A549 (cell line): ENCODE results near the gene ACP5. TPM values are rescaled to one million over a fixed set of nuclear protein-coding genes. Genes with fewer than 3 reads are reported as not detected.
"Not testable (repeated sequence)": the region's sequence is repeated elsewhere in the genome, so short reads cannot be mapped to it uniquely, and the experiment has no call there.

Experiments used
- ATAC-seq, 2 experiments: fragments of 200-7000 bp in 1 of 2; fragments of >200 bp in 1 of 2; cut with Nextera tagmentation in 1 of 2; cut with Tn5 transposase in 1 of 2; 3 replicates each; pipeline versions ENCODE4 v1.8.0 to v1.9.1; 2018 to 2020; ENCODE audit warnings: mild to moderate bottlenecking in 1 of 2, moderate library complexity in 1 of 2
- CTCF ChIA-PET: fragments of 300-600 bp; sonication (Branson Sonifier 250); formaldehyde crosslinking; extraction: SDS; loops from one replicate; lab custom pipeline; 2021; ENCODE audit warnings: antibody characterized with exemption, inconsistent platforms; lab: Yijun Ruan, JAX
- POLR2A ChIA-PET: fragments of 350-600 bp; formaldehyde crosslinking; extraction: SDS; loops from one replicate; lab custom pipeline; 2021; ENCODE audit warnings: antibody characterized with exemption, inconsistent platforms; lab: Yijun Ruan, JAX
- DNase-seq, 2 experiments: peaks; one replicate each; pipeline versions ENCODE4 v3.0.0 to v3.0.0-alpha.2; 2011 to 2016; ENCODE audit warnings: low read depth in 1 of 2, low spot score in 1 of 2
- FAIRE-seq: peaks from 2 replicates; lab custom pipeline; 2011; peaks lifted over from hg19 to GRCh38; lab: Jason Lieb, UNC
- H3K27ac ChIP-seq, 2 experiments: fragments of >200 bp; sonication (Bioruptor Twin); formaldehyde crosslinking; 3 replicates each; pipeline ENCODE4 v1.5.1; 2016 to 2017
- H3K4me1 ChIP-seq: fragments of >200 bp; sonication (Bioruptor Twin); formaldehyde crosslinking; 3 replicates; pipeline ENCODE4 v1.6.1; 2016
- H3K4me2 ChIP-seq: fragments of >200 bp; sonication (Bioruptor Twin); formaldehyde crosslinking; 3 replicates; pipeline ENCODE4 v1.6.1; 2016
- H3K4me3 ChIP-seq: fragments of >200 bp; sonication (Bioruptor Twin); formaldehyde crosslinking; 3 replicates; pipeline ENCODE4 v1.5.1; 2016
- H3K9me3 ChIP-seq: fragments of >200 bp; sonication (Bioruptor Twin); formaldehyde crosslinking; 3 replicates; pipeline ENCODE4 v1.6.1; 2016
- CEBPB ChIP-seq, 2 experiments: fragments of >200 bp in 1 of 2; sonication (Bioruptor Twin) in 1 of 2; formaldehyde crosslinking in 1 of 2; IDR thresholded peaks; 2 replicates each; pipeline ENCODE4 v1.6.1; 2012 to 2016
- CHD2 ChIP-seq: fragments of 150-350 bp; IDR thresholded peaks from 2 replicates; pipeline ENCODE4 v1.6.1; 2014; ENCODE audit warnings: low read length; ENCODE audit not compliant: partially characterized antibody
- CHD4 ChIP-seq: fragments of 200-600 bp; sonication (generic); IDR thresholded peaks from 2 replicates; pipeline ENCODE4 v1.6.1; 2016; ENCODE audit warnings: antibody characterized with exemption, mild to moderate bottlenecking, borderline replicate concordance
- EHMT2 ChIP-seq: fragments of 200-600 bp; sonication (generic); IDR thresholded peaks from 2 replicates; pipeline ENCODE4 v1.6.1; 2016; ENCODE audit warnings: antibody characterized with exemption, low read depth, mild to moderate bottlenecking, moderate library complexity
- EP300 ChIP-seq, 2 experiments: fragments of >200 bp; sonication (Bioruptor Twin); formaldehyde crosslinking; IDR thresholded peaks; 2 replicates in 1 of 2; 3 replicates in 1 of 2; pipeline ENCODE4 v1.6.1; 2016 to 2017
- FOSL2 ChIP-seq, 2 experiments: fragments of 450-650 bp in 1 of 2; fragments of >200 bp in 1 of 2; sonication (Bioruptor Twin) in 1 of 2; formaldehyde crosslinking; IDR thresholded peaks; 2 replicates each; pipeline versions ENCODE4 v1.5.0 to v1.6.1; 2016 to 2020; ENCODE audit warnings: mild to moderate bottlenecking in 1 of 2, moderate library complexity in 1 of 2
- HOXB5 ChIP-seq: fragments of 250-450 bp; sonication (Bioruptor Pico); IDR thresholded peaks from 2 replicates; pipeline ENCODE4 v1.5.0; 2020; ENCODE audit warnings: mild to moderate bottlenecking, moderate library complexity
- JUN ChIP-seq, 2 experiments: fragments of >200 bp; sonication (Bioruptor Twin); formaldehyde crosslinking; IDR thresholded peaks; 2 replicates in 1 of 2; 3 replicates in 1 of 2; pipeline ENCODE4 v1.6.1; 2016 to 2017
- JUNB ChIP-seq: fragments of >200 bp; sonication (Bioruptor Twin); formaldehyde crosslinking; IDR thresholded peaks from 2 replicates; pipeline ENCODE4 v1.6.1; 2016
- MAFK ChIP-seq: fragments of 450-650 bp; IDR thresholded peaks from 2 replicates; pipeline ENCODE4 v1.6.1; 2014; ENCODE audit not compliant: partially characterized antibody
- MAZ ChIP-seq: fragments of 150-350 bp; IDR thresholded peaks from 2 replicates; pipeline ENCODE4 v1.6.1; 2014; ENCODE audit warnings: antibody characterized with exemption, low read depth, low read length, borderline replicate concordance
- MYC ChIP-seq: IDR thresholded peaks from 2 replicates; pipeline ENCODE4 v1.6.1; 2012; ENCODE audit warnings: mild to moderate bottlenecking, inconsistent platforms, low read length, improper control_type of control experiment, borderline replicate concordance
- NFE2L2 ChIP-seq: fragments of 150-350 bp; conservative IDR thresholded peaks from 2 replicates; pipeline ENCODE4 v1.6.1; 2014; ENCODE audit warnings: low read length
- ZSCAN20 ChIP-seq: fragments of 250-450 bp; sonication (Bioruptor Pico); IDR thresholded peaks from 2 replicates; pipeline ENCODE4 v1.8.0; 2022; ENCODE audit warnings: mild to moderate bottlenecking, moderate library complexity
- WGBS: methylation state at CpG from one replicate; pipeline ENCODE4 v1.1.6; 2017; ENCODE audit errors: missing lambda C conversion rate; 5-methylcytosine and 5-hydroxymethylcytosine counted together
- polyA plus RNA-seq, 4 experiments: library from polyadenylated mRNA; depleted of rRNA in 3 of 4; stranded (reverse); fragments of >200 nt; fragmentation: RNase III in 1 of 4; extraction: RNeasy Plus Mini Kit Qiagen cat#74134 plus additional on column Dnase treatment in 1 of 4; gene quantifications; 2 replicates in 3 of 4; 3 replicates in 1 of 4; pipeline ENCODE4 v1.2.3, GENCODE V29; 2011 to 2017
- TF ChIP-seq, protein P1 (sequence below): fragments of 250-450 bp; sonication (Bioruptor Pico); IDR thresholded peaks from 2 replicates; pipeline ENCODE4 v1.5.0; 2020; ENCODE audit warnings: low read depth, mild to moderate bottlenecking, moderate library complexity
- TF ChIP-seq, protein P2 (sequence below): IDR thresholded peaks from 2 replicates; pipeline ENCODE4 v1.6.1; 2012
- TF ChIP-seq, protein P3 (sequence below): fragments of 200-600 bp; sonication (generic); IDR thresholded peaks from 2 replicates; pipeline ENCODE4 v1.6.1; 2016; ENCODE audit warnings: antibody characterized with exemption, mild to moderate bottlenecking, moderate library complexity
- TF ChIP-seq, protein P4 (sequence below): fragments of >200 bp; sonication (Bioruptor Twin); formaldehyde crosslinking; IDR thresholded peaks from 3 replicates; pipeline ENCODE4 v1.6.1; 2016
- TF ChIP-seq, protein P5 (sequence below): fragments of >200 bp; sonication (Bioruptor Twin); formaldehyde crosslinking; IDR thresholded peaks from 3 replicates; pipeline ENCODE4 v1.5.1; 2016

ACP5 gene
- polyA plus RNA-seq, 2 of the 4 experiments (the other 2 are of a cell fraction): 0.05 TPM; not detected in 1

DNA sequence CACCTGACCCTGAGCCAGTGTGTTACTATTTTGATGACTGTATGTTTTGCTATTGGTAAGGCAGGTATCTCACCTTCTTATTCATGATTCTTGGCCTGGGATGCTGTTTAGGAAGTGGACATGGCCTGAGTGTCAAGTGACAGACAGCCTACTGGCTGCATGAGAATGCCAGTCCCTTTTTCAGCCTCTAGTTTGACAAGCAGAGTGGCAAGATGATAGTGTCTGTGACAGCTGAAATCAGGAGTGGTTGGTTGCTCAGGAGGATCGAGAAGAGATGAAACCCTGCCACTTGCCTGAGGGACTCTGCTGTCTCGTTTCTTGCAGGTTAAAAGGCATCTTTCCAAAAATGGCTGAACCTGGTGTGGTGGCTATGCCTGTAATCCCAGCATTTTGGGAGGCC is 11.3 kb downstream of the ACP5 start:
- no peak for FAIRE-seq
- Histone ChIP-seq H3K4me3 (no peak overlapping the region), H3K27ac (no peak overlapping the region), H3K4me2 (no peak overlapping the region), H3K9me3 (no peaks in the 10 kb centered on the region), H3K4me1 (no peaks in the 10 kb centered on the region)
- ChIA-PET POLR2A (no interaction called here), CTCF (interaction anchor here (0.7 kb wide), 1 partner anchor 12 kb away, joined by 5 read pairs; no protein-coding TSS in a partner anchor)
- no peak for TF ChIP-seq CHD2
- TF ChIP-seq, protein P1, sequence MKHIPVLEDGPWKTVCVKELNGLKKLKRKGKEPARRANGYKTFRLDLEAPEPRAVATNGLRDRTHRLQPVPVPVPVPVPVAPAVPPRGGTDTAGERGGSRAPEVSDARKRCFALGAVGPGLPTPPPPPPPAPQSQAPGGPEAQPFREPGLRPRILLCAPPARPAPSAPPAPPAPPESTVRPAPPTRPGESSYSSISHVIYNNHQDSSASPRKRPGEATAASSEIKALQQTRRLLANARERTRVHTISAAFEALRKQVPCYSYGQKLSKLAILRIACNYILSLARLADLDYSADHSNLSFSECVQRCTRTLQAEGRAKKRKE (CRISPR knock-in tag): no peak
- TF ChIP-seq EP300 (IDR thresholded peaks at IDR 0.05): no peak
- TF ChIP-seq MAFK: no peak
- TF ChIP-seq, protein P2, sequence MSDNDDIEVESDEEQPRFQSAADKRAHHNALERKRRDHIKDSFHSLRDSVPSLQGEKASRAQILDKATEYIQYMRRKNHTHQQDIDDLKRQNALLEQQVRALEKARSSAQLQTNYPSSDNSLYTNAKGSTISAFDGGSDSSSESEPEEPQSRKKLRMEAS: no peak
- TF ChIP-seq, protein P3, sequence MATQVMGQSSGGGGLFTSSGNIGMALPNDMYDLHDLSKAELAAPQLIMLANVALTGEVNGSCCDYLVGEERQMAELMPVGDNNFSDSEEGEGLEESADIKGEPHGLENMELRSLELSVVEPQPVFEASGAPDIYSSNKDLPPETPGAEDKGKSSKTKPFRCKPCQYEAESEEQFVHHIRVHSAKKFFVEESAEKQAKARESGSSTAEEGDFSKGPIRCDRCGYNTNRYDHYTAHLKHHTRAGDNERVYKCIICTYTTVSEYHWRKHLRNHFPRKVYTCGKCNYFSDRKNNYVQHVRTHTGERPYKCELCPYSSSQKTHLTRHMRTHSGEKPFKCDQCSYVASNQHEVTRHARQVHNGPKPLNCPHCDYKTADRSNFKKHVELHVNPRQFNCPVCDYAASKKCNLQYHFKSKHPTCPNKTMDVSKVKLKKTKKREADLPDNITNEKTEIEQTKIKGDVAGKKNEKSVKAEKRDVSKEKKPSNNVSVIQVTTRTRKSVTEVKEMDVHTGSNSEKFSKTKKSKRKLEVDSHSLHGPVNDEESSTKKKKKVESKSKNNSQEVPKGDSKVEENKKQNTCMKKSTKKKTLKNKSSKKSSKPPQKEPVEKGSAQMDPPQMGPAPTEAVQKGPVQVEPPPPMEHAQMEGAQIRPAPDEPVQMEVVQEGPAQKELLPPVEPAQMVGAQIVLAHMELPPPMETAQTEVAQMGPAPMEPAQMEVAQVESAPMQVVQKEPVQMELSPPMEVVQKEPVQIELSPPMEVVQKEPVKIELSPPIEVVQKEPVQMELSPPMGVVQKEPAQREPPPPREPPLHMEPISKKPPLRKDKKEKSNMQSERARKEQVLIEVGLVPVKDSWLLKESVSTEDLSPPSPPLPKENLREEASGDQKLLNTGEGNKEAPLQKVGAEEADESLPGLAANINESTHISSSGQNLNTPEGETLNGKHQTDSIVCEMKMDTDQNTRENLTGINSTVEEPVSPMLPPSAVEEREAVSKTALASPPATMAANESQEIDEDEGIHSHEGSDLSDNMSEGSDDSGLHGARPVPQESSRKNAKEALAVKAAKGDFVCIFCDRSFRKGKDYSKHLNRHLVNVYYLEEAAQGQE: no peak
- no peak for TF ChIP-seq JUN (IDR thresholded peaks at IDR 0.05)
- no peak for TF ChIP-seq EHMT2
- TF ChIP-seq FOSL2 (IDR thresholded peaks at IDR 0.05): no peak
- TF ChIP-seq FOSL2 (CRISPR knock-in tag; IDR thresholded peaks at IDR 0.05): no peak
- TF ChIP-seq HOXB5 (CRISPR knock-in tag): no peak
- no peak for TF ChIP-seq NFE2L2
- no peak for TF ChIP-seq JUNB
- no peak for ATAC-seq
- whole genome bisulfite sequencing: 92% methylated on average over 2 of the region's 2 CpGs
- DNase-seq: no peak

DNA sequence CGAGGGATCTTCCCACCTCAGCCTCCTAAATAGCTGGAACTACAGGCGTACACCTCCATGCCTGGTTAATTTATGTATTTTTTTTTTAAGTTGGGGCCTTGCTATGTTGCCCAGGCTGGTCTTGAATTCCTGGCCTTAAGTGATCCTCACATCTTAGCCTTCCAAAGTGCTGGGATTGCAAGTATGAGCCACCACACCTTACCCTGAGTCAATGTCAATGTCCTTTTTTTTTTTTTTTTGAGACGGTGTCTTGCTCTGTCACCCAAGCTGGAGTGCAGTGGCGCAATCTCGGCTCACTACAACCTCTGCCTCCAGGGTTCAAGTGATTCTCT is 11.8 kb downstream of the ACP5 start:
- H3K4me2 ChIP-seq, H3K9me3 ChIP-seq, FAIRE-seq, H3K4me1 ChIP-seq, H3K4me3 ChIP-seq, POLR2A ChIA-PET, DNase-seq, H3K27ac ChIP-seq, ATAC-seq: not testable (repeated sequence)
- WGBS: 88% methylated on average over 5 of the region's 5 CpGs
- CTCF ChIA-PET: interaction anchor here (0.6 to 0.7 kb wide), 2 partner anchors 11 to 184 kb away, joined by 3 to 5 read pairs; no protein-coding TSS in a partner anchor

DNA sequence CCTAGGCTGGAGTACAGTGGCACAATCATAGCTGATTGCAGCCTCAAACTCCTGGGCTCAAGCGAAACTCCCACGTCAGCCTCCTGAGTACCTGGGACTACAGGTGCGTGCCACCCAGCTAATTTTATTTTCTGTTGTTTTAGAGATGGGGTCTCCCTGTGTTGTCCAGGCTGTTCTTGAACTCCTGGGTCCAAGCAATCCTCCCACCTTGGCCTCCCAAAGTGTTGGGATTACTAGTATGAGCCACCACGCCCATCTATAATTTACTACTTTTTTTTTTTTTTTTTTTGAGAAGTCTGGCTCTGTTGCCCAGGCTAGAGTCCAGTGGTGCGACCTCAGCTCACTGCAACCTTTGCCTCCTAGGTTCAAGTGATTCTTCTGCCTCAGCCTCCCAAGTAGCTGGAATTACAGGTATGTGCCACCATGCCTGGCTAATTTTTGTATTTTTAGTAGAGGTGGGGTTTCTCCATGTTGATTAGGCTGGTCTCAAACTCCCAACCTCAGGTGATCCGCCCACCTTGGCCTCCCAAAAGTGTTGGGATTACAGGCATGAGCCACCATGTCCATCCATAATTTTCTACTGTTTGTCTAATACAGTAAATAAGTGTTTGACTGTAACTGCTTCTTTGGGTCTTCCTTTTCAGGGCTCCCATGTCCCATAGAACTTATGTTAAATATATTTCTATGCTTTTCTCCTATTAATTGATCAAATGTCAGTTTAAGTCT is 13.2 kb downstream of the ACP5 start:
- H3K4me1 ChIP-seq, H3K27ac ChIP-seq, FAIRE-seq, H3K9me3 ChIP-seq, POLR2A ChIA-PET, DNase-seq, CTCF ChIA-PET, H3K4me2 ChIP-seq, ATAC-seq, H3K4me3 ChIP-seq: not testable (repeated sequence)
- WGBS: 94% methylated on average over 6 of the region's 6 CpGs

DNA sequence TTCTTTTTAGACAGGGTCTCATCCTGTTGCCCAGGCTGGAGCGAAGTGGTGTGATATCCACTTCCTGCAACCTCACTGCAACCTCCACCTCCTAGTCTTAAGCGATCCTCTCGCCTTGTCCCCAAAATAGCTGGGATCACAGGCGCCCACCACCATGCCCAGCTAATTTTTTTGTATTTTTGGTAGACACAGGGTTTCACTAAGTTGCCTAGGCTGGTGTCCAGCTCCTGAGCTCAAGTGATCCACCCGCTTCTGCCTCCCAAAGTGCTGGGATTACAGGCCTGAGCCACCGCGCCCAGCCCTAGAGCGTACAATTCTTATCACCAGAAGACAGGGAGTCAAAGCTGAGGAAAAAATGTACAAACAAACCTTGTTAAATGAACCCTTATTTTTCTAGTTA is 13.9 kb downstream of the ACP5 start:
- Histone ChIP-seq H3K9me3 (no peaks in the 10 kb centered on the region), H3K4me3 (no peak overlapping the region), H3K4me1 (peaks cover 3% of the 10 kb centered on the region; the same call in 1 of the 3 replicates), H3K4me2 (no peak overlapping the region), H3K27ac (no peak overlapping the region)
- 93% methylated on average over 8 of the region's 8 CpGs for WGBS
- CTCF ChIA-PET: no interaction called here
- ATAC-seq: no peak
- POLR2A ChIA-PET: no interaction called here
- no peak for FAIRE-seq
- no peak for DNase-seq
- no peak for TF ChIP-seq CHD4
- TF ChIP-seq, protein P1 (CRISPR knock-in tag): no peak
- TF ChIP-seq, protein P4, sequence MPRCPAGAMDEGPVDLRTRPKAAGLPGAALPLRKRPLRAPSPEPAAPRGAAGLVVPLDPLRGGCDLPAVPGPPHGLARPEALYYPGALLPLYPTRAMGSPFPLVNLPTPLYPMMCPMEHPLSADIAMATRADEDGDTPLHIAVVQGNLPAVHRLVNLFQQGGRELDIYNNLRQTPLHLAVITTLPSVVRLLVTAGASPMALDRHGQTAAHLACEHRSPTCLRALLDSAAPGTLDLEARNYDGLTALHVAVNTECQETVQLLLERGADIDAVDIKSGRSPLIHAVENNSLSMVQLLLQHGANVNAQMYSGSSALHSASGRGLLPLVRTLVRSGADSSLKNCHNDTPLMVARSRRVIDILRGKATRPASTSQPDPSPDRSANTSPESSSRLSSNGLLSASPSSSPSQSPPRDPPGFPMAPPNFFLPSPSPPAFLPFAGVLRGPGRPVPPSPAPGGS: no peak
- TF ChIP-seq HOXB5 (CRISPR knock-in tag): no peak
- no peak for TF ChIP-seq CEBPB (IDR thresholded peaks at IDR 0.05)
- TF ChIP-seq NFE2L2: no peak
- TF ChIP-seq, protein P5, sequence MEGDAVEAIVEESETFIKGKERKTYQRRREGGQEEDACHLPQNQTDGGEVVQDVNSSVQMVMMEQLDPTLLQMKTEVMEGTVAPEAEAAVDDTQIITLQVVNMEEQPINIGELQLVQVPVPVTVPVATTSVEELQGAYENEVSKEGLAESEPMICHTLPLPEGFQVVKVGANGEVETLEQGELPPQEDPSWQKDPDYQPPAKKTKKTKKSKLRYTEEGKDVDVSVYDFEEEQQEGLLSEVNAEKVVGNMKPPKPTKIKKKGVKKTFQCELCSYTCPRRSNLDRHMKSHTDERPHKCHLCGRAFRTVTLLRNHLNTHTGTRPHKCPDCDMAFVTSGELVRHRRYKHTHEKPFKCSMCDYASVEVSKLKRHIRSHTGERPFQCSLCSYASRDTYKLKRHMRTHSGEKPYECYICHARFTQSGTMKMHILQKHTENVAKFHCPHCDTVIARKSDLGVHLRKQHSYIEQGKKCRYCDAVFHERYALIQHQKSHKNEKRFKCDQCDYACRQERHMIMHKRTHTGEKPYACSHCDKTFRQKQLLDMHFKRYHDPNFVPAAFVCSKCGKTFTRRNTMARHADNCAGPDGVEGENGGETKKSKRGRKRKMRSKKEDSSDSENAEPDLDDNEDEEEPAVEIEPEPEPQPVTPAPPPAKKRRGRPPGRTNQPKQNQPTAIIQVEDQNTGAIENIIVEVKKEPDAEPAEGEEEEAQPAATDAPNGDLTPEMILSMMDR: no peak
- no peak for TF ChIP-seq MAZ
- no peak for TF ChIP-seq ZSCAN20 (CRISPR knock-in tag)
- TF ChIP-seq MYC: no peak
